ENCODE data around the gene SLC8A2. TPM values are rescaled to one million over a fixed set of nuclear protein-coding genes. Genes with fewer than 3 reads are reported as not detected.

The SLC8A2 gene
- total and polyA plus RNA-seq, 2 of the 8 experiments (the other 6 are each of a cell fraction or from before 2014, with no cell fraction given) = 7.3 to 12.4 TPM

- no peak overlapping the region for H4K91ac ChIP-seq (replicated peaks; ENCODE audit: insufficient read length, low read length)
- H2BK20ac ChIP-seq (ENCODE audit: low read length) = no peak overlapping the region
- H3K18ac ChIP-seq (ENCODE audit: extremely low read depth, low read length) = no peak overlapping the region
- FAIRE-seq = peak; percentile 100
- no peak overlapping the region for H3K56ac ChIP-seq (replicated peaks; ENCODE audit: insufficient read length, low read depth, low read length)
- no peaks in the 10 kb centered on the region for H3K36me3 ChIP-seq (ENCODE audit: control insufficient read depth in 2 of 4, insufficient read depth in 4 of 4, low read length in 3 of 4)
- H3K4me3 ChIP-seq (ENCODE audit: extremely low read depth in 1 of 4, insufficient read depth in 2 of 4, low read depth in 3 of 4, low read length in 4 of 4) = peak overlapping the region; percentile 31 to 61 (median 42); a peak in 7 of 8 replicates
- H2BK15ac ChIP-seq (ENCODE audit: low read length) = no peak overlapping the region
- peak; percentile 96 to 100 for DNase-seq (ENCODE audit: low read depth in 1 of 2, low spot score in 2 of 2)
- ChIA-PET POLR2A (ENCODE audit: partially characterized antibody) (interaction anchor here (0.7 to 2.3 kb wide), 16 partner anchors 9 to 279 kb away, joined by 3 to 12 read pairs (median 4); partner anchors contain the start of genes DHX34, KPTN and MEIS3), CTCF (ENCODE audit: partially characterized antibody) (interaction anchor here (0.6 to 24.5 kb wide), 29 partner anchors 8 to 630 kb away, joined by 3 to 436 read pairs (median 5); partner anchors contain the start of genes EHD2 and MEIS3)
- no peak overlapping the region for H3K27ac ChIP-seq (ENCODE audit: low read depth, low read length)
- no peak overlapping the region for H2BK120ac ChIP-seq (replicated peaks; ENCODE audit: low read depth, low read length)
- no peaks in the 10 kb centered on the region for H3K9me3 ChIP-seq (ENCODE audit: insufficient read depth in 2 of 2, low read depth in 1 of 2, low read length in 1 of 2)
- H4K20me1 ChIP-seq (replicated peaks in 1 of 2; ENCODE audit: control insufficient read depth in 1 of 2, insufficient read depth in 2 of 2, low read length in 2 of 2) = no peaks in the 10 kb centered on the region
- no peak overlapping the region for H3K23ac ChIP-seq (ENCODE audit: insufficient read length)
- no peak overlapping the region; the same call in 1 of the 2 replicates for H2BK5ac ChIP-seq (ENCODE audit: low read depth, low read length)
- H2AK5ac ChIP-seq (ENCODE audit: low read depth, low read length) = no peak overlapping the region
- peaks cover 0 to 23% (median 12%) of the 10 kb centered on the region in 4 experiments; a peak in 5 of 7 replicates for H3K4me1 ChIP-seq (replicated peaks in 1 of 4; ENCODE audit: control insufficient read depth in 3 of 4, insufficient read depth in 4 of 4, low read length in 3 of 4)
- no peak overlapping the region for H3K14ac ChIP-seq (ENCODE audit: insufficient read length)
- H3K79me2 ChIP-seq (ENCODE audit: control insufficient read depth in 1 of 2, insufficient read depth in 2 of 2, low read length in 2 of 2) = no peaks in the 10 kb centered on the region
- no peak overlapping the region for H3K9ac ChIP-seq (replicated peaks in 1 of 4; ENCODE audit: extremely low read depth in 1 of 4, low read depth in 3 of 4, low read length in 3 of 4)
- H3K4me2 ChIP-seq (ENCODE audit: insufficient read depth in 1 of 2, low read depth in 2 of 2, low read length in 2 of 2) = peak overlapping the region; percentile 97
- H3K27me3 ChIP-seq (replicated peaks in 1 of 4; ENCODE audit: control insufficient read depth in 3 of 4, extremely low read depth in 1 of 4, insufficient read depth in 3 of 4, low read length in 3 of 4) = peaks cover 5 to 33% (median 29%) of the 10 kb centered on the region in 4 experiments
- no peak overlapping the region for H4K5ac ChIP-seq (ENCODE audit: insufficient read length, low read depth, low read length)
- H3K4ac ChIP-seq (replicated peaks; ENCODE audit: insufficient read length, low read depth, low read length) = no peak overlapping the region
- H3K23me2 ChIP-seq (ENCODE audit: low read depth, low read length) = peaks cover 25% of the 10 kb centered on the region
- H2BK12ac ChIP-seq (ENCODE audit: low read depth, low read length) = no peak overlapping the region
- WGBS, 2 experiments (ENCODE audit: extremely low coverage in 1 of 2, insufficient coverage in 1 of 2, insufficient read length in 1 of 2, insufficient replicate concordance in 2 of 2, low coverage in 1 of 2, low lambda C conversion rate in 2 of 2, missing lambda C conversion rate in 1 of 2) = 1% methylated on average over 27 of the region's 27 CpGs; no CpG with 5 or more reads in 1 of the 2 experiments
- no peaks in the 10 kb centered on the region for H3K79me1 ChIP-seq (ENCODE audit: low read depth, low read length)
- H4K8ac ChIP-seq (ENCODE audit: extremely low read depth, insufficient read depth, low read length) = no peak overlapping the region
- no peak overlapping the region for H2AFZ ChIP-seq (ENCODE audit: low read length)
- TF ChIP-seq ATF3 (IDR thresholded peaks at IDR 0.05; ENCODE audit: insufficient read depth, low read depth, low read length) (no peak), MAX (IDR thresholded peaks at IDR 0.05) (peak; percentile 33; the same call in 1 of the 2 replicates), CBX5 (IDR thresholded peaks at IDR 0.05; ENCODE audit: low read depth, low read length) (no peak), KDM4A (IDR thresholded peaks at IDR 0.05; ENCODE audit: low read depth, low read length, severe bottlenecking) (peak; percentile 5), GTF2F1 (IDR thresholded peaks at IDR 0.05; ENCODE audit: borderline replicate concordance, low read depth, low read length) (no peak), TEAD4 (IDR thresholded peaks at IDR 0.05; ENCODE audit: low read depth, low read length) (no peak), RXRA (IDR thresholded peaks at IDR 0.05; ENCODE audit: insufficient read depth, low read depth, low read length) (no peak), POU5F1 (IDR thresholded peaks at IDR 0.05; ENCODE audit: low read depth, low read length) (no peak), BRCA1 (IDR thresholded peaks at IDR 0.05; ENCODE audit: low read depth, low read length) (no peak), HDAC2 (IDR thresholded peaks at IDR 0.05; ENCODE audit: borderline replicate concordance in 1 of 2, low read depth in 2 of 2, low read length in 2 of 2) (peak; percentile 86 to 98; a peak in 2 of 4 replicates), HDAC6 (IDR thresholded peaks at IDR 0.05; ENCODE audit: low read depth, low read length) (no peak)
Measured at GRCh38 chr19:47428177-47428894, 43.4 kb downstream of the SLC8A2 start.
